CD1c-positive myeloid dendritic cell (primary cell): ENCODE data around the gene GPC4.

Source experiments
- DNase-seq: peaks from one replicate; pipeline ENCODE4 v3.0.0-alpha.2; 2016; ENCODE audit errors: extremely low spot score

The GPC4 gene

DNA sequence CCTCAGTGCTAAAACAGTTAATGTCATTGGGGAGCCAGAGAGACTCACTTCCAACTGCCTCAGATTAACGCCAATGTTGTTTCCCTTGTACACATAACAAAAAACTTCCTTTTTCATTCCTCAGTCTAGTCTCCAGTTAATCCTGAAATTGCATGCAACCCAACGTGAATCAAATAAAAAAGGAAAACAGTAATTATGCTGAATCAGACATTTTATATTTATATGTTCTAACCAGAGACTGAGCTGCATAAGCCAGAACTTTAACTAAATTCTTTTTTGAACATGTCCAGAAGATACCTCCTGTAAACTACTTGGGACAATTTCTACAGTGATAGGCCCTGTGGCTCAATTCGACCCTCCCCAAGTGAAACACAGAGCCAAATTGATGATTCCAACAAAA lies 4.7 kb downstream of the GPC4 start:
- no peak for DNase-seq

DNA sequence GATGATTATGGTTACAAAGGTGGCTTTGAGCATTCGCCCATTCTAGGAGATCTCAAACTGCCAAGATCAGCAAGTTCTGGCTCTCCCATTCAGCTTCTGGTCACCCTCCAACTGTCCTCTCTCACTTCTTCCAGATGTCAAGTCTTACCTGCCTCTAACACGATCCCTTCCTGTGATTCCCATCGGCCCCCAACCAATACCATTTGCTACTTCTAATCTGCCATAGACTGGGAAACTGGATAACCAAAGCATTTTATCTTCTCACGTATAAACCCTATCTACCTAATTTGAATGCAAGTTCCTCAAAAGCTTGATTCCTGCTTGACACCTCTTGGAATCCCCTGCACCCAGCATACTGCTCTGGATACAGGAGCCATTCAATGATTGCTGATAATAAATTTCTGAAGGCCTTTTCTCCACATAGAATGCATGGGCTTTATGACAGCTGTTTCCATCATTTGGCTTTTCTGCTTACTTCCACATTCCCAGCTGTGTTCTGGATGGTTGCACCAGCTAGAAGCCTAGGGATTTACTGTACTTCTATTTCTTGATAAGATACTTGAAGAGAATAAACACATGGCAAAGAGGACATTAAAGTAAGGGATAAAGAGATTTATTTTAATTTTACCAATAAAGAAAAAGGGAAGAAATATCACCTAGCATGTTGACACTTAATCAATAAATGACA lies 9.6 kb downstream of the GPC4 start:
- no peak for DNase-seq

DNA sequence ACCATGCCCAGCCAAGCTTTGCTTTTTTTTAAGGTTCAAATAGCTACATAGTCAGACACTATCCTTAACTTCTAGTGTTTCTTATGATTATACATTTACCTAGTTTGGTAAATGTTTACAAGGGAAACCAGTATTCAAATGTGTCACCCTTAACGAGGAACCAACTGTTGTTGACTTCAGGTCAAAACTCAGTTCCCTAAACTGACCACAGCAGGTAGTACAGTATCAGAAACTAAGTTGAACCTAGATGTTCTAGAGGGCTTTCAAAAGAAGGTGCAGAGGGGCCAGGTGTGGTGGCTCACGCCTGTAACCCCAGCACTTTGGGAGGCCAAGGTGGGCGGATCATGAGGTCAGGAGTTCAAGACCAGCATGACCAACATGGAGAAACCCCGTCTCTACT lies 11.3 kb downstream of the GPC4 start:
- no peak for DNase-seq

DNA sequence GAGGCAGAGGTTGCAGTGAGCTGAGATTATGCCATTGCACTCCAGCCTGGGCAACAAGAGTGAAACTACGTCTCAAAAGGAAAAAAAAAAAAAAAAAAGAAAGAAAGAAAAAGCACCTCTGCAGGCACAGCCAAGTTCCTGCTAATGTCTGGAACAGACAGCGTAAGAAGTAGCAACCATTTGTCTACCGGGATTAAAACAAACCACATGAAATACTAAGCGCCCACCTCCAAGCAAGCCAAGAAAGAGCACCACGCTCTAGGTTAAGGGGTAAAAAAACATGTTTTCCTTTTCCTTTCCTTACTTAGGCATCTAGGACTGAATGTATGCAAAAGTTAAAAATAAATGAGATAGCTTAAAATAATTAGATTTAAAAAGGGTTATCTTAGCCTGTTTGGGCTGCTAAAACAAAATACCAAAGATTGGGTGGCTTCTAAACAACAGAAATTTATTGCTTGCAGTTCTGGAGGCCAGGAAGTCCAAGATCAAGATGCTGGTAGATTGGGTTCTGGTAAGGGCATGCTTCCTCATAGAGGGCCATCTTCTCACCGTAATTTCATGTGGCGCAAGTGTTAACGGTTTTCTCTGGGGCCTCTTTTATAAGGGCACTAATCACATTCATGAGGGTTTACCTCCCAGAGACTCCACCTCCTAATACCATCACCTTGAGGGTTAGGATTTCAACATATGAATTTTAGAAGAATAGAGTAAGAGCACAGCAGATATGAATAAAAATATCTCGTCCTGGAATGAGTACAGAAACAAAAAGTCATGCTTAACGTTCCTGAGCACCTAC lies 12.3 kb downstream of the GPC4 start:
- DNase-seq, result no peak

DNA sequence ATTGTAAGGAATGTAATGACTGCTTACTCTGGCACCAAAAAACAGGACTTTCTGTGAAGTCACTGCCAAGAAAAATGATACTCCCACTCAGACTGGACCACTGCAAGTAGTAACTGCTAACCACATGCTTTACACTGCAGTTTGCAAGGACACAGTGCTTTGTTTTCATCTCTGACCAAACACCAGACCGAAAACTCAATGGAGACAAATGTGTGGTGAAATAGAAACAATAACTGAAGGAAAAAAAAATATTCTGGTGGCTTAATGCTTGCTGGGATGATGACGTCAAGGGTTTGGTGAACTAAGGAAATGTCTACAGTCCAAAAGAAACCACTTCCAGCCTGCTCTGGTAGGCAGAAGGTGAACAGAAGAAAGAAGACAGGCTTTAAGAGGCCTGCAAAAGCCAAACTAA lies 13.2 kb downstream of the GPC4 start:
- no peak for DNase-seq

DNA sequence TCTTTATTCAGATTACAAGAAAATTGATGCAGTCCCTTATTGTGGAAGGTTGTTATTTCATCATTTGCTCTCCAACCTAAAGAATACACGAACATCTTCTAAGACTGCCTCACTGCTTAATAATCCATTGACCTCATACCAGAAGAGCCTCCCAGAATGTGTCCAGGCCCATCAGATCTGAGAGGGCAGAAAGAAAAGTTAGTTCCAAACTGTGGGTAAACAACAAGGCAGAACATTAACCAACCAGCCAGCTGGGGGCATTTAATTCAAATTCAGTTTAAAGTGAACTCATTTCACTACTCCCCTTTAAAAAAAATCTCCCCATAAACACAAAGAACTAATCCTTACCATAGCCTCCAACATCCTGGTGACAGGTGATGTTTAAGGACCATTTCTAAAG lies 13.8 kb downstream of the GPC4 start:
- DNase-seq, result no peak

DNA sequence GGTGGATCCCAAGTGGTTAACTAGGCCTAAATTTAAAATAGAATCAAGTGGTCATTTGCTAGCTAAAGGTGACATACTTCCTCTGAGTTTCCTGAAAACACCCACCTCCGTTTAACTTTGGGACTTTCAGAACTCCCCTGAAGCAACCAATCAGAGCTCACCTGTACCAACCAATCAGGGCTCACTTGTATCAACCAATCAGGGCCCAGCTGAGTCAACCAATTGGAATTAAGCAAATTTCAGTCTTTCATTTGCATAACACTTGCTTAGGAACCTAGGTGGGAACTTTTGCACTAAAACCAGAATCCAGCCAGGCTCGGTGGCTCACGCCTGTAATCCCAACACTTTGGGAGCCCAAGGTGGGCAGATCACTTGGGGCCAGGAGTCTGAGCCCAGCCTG lies 15.9 kb downstream of the GPC4 start:
- DNase-seq, result no peak

DNA sequence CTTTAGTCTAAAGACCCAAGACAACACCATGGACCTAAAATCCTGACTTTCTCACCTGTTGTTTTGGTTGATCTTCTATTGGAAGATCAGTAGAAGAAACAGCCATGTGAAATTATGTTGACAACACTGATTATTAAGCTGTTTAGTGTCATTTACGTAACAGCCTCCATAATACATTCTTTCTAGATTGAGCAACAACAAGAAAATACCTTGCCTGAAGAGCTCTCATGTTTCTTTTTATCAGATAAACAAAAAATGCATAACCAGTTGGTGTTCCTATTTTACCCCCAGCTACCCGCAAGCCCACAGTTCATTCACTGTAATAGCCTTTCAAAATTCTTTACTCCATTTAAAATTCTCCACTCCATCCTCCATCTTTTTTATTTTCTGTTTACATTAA lies 20.5 kb downstream of the GPC4 start:
- no peak for DNase-seq

DNA sequence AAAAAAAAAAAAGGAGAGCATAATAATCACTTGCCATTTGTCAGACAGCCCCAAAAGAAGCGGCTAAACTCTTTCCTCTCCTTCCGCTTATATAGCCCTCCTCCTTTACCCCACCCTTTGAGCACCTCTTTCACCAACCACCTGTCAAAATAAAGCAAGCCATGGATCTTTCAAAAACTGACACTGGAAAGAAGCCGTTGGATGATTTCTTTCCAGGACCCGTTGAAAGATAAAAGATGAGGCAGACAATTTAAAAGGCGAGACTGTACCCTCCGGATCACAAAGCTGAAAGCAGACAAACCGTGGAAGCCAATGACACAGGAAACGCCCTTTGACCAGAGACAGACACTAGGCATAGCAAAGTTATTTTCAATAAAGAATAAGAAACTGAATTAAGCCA lies 22.6 kb downstream of the GPC4 start:
- no peak for DNase-seq

DNA sequence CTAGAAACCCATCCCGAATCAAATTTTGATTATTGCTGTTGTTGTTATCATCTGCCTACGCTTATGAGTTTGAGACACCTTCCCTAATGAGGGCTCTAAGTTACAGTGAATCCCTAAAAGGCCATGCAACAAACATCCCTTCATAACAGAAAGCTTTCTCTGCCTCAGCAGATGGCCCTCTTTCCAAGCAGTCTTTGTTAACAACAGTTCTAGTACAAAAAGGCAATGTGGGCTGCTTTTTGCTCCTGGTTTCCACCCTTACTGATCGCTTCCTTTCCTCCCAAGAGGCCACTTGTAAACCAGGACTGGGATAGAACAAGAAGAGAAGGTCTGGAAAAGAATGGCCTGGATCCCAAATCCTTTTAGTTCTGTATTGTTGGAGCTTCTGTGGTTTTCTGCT lies 24.2 kb downstream of the GPC4 start:
- DNase-seq, result no peak

DNA sequence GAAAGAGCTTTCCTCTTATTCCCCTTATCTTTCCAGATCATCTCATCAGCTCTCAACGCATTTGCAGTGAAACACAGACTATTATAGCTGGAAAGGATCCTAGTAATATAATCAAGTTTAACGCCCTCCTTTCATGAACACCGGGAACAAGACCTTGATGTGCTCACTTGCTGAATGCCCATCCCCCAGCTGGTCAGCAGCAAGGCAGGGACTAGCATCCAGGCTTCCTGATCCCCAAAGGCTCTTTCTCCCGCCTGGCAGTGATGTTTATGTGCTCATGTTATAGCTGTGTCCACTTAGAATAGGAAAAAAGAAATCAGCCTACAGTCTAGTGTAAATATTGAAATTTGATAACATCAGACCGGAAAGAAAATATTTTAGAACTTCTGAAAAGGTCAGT lies 24.6 kb downstream of the GPC4 start:
- no peak for DNase-seq

DNA sequence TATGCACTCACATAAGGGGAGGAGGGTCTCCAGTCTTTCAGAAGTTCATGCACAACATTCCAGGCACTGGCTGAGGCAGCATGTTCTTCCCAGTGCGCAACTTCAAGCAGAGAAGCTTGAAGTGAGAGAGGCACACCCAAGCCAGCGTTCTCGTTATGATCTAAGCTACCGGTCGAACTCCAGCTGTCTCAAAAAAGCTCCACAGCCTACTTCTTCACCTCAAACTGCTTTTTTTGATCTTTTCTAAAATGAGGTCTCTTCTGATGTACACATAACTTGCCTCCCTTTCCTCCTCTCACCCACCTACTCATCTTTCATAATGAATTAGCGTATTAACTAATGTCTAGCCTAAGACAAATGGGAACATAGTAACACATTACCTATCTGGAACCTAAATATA lies 25.3 kb downstream of the GPC4 start:
- no peak for DNase-seq

DNA sequence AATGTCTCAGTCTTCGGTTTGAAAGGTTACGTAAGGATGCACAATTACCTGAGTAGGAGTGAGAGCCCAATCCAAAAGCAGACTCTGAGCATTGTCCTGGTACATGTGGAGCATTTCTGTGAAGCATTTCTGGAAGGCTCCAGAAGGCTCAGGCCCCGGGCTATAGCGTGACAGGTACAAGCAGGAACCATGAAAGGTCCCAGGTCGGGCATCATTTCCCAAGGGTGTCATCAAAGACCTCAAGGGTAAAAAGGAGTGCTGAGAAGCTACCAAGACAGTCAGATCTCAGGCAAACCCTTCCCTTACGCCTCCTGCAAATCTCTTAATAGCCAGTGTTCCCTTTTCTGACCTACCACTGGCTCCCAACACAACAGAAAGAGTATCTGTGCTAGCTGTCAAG lies 30.8 kb downstream of the GPC4 start:
- no peak for DNase-seq

DNA sequence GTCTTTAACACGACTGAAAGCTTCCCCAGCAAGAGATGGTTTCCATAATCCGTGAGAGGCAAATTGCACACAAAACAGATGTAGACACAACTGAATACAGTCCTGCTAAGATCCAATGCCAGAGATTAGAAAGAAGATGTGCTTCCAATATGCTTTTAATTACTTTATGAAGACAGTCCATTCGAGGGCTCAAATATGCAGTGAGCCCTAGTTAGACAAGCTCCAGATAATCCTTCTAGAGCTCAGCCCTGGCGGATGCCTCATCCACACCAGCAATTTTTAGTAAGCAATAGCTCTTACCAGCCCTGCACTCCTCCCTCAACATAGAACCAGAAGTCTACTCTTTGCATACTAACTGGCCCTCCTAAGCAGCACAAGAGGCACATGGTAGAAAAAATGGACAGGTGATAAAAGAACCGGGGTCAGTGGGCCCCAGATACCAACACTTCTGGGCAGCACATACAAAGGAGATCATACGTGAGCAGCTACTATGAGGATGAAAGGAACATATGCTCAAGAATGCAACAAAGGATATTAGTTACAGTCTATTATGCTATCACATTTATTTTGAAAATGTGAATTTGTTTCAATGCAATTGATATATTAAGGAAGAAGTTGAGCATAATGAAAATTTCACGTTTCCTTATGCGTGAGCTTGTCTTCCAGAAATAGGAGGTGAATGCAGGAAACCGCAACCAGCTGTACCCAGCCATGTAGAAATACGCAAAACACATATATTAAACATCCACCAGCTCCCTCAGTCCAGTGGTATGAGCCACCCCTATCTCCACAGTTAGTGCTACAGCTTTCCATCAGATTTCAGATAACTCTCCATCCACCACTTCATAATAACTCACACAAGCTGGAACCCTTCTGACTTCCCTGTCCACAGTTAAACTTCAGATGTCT lies 34.3 kb downstream of the GPC4 start:
- DNase-seq, result no peak

DNA sequence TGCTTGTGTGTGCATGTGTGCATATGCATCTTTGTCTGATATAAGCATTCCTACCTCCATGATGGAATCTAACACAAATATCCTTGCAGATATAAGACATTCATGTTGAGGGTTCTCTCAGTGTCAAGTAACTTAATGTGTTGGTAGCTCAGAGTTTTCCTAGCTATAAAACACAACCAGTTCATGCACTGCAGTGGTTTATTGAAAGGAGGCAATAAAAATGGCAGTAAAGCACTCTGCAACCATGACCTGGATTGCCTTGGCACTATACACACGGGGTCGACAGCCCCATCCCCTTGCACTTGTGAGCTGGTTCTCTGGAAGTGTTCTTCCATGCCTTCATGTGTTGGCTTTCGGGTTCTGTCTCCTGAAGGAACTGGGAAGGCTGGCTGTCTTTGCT lies 38.9 kb downstream of the GPC4 start:
- DNase-seq, result no peak

DNA sequence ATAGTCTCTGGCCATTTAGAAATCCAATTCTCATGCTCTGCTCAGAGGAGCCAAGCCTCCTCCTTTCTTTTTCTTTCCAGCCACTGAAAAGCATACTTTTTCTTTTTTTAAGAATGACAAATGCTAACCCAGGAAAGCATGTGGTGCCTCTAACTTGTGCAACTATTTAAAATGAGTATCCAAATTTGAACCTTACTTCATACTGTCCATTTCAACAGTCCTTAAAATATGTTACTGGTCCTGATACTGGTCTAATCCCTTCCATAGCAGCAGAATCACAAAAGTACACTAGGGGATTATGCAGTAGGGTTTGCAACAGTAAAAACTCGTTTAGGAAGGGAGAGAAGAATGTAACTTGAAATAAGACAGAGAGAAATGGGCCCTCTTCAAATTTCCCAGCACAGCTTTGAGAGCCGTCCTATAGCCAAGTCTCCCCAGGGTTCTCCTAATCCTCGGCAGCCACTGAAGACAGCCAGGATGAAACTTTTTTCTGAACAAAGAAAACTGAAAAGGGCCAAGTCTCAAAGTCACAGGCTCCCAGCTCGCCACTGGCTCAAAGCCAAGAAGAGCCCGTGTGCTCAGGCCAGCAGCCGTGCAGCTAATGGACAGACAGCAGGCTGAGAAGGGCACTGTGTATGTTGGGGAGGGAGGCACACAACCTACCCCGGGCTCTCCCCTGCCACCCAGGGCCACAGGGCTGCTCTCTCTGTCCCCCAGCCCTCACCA lies 39.5 kb downstream of the GPC4 start:
- no peak for DNase-seq

DNA sequence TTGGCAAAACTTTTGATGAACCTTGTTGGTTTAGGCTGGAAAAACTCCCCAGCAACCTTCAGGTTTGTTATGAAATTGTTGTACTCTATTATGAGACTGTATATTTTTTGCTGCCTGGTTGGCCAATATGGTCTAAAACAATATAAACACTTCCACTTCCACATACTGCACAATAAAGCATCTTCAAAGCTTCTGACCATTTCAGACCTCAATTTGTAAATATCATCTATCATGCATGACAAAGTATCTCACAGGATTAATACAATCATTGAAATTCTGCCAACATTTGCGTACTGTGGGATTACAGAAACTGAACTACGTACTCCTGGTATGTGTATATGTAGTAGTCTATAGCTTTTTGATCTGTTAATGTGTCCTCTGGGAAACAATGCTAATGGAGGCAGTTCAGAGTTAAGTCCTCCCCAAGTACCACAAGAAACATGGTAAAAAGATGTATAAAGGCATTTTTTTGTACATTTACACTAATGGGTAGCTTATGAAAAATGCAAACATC lies 40.4 kb downstream of the GPC4 start:
- no peak for DNase-seq

DNA sequence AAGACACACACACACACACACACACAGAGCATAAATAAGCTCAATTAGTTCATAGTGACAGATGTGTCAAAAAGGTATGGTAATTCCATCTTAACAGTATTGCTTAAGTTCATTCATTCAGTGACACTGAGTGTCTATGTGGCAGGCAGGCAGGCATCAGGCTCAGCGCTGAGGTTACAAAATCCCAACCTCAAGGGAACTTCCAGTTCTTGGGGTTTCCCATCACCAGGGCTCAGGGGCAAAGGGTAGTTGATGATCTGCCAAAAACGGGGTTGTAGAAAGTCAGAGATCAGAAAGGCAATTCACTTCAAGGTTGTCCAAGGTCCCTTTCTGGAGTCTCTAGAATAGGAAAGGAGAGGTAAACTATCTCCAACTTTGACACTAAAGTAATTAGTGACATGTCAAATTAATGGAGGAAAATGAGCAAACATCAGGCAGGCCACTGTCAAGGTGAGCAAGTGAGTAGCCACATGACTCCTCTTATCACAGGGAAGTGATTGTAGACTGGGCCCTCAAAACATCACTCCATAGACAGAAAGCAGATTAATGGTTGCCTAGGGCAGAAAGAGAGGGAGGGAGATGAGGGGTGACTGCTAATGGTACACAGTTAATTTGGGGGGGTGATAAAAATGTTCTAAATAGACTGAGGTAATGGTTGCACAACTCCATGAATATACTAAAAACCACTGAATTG lies 41.8 kb downstream of the GPC4 start:
- no peak for DNase-seq

DNA sequence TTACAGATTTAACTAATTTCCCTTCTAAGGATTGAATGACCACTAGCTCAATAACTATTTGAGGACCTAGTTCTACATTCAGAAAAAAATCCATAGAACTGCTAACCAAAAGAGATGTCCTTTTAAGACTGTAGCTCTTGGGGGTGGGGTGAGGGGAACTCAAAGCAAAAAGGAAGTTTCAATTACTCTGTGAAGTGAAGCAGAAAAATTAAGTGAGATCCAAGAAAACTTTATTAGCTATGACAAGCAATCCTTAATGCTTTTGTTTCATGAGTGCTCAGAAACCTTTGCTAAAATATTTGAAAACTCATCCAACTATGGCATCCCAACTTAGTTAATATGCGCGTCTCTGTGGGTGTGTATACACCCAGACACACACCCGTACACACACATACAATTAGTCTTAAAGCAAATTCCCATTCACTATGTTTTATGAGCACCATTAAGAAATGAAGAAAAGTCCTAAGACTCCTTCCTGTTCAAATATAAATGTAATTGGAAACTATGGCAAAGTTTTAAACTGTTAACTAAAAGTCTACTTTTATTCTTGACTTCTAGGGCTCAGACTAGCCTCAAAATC lies 44.5 kb downstream of the GPC4 start:
- no peak for DNase-seq

DNA sequence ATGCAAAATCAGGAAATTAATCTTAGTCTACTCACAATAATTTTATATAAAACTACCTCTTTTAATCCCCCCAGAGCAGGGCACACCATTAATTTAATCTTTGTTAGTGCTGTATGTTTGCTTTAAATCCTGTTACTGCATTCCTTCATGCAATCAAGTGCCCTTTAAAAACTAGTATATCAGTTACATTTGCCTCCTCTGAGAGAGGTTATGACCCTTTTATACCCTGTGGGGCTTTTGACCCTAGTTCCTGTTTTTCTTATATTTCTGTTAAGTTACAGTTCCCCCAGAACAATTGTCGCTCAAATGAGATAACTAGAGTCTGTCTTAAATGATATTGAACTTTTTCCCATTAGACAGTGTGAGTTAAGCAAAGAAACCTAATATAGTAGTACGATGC lies 46.2 kb downstream of the GPC4 start:
- DNase-seq, result no peak

DNA sequence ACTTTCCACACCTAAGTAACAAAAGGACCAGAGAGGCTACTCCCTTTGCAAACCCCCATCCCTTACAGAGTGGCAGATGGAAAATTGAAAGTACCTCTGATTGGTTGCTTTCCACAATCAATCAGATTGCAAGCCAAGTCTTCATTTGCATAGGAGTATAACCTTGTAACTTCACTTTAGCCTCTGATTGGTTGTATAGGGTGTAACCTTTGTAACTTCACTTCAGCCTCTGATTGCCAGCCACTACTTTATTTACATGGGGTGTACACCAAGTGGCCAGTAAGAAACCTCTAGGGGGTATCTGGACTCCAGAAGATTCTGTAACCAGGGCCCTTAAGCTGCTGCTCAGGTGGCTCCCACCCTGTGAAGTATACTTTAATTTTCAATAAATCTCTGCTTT lies 48.6 kb downstream of the GPC4 start:
- DNase-seq, result no peak
